HEK293 (cell line): ENCODE measurements around the gene AP2M1.

ENCODE experiments used
- CTCF ChIA-PET: fragments of 350-600 bp; formaldehyde crosslinking; extraction: SDS; loops from one replicate; lab custom pipeline; 2021; ENCODE audit warnings: antibody characterized with exemption; lab: Yijun Ruan, JAX
- POLR2A ChIA-PET: fragments of 300-600 bp; formaldehyde crosslinking; extraction: SDS; loops from one replicate; lab custom pipeline; 2020; ENCODE audit warnings: antibody characterized with exemption, inconsistent platforms; lab: Yijun Ruan, JAX
- H3K27ac ChIP-seq: fragments of 200-500 bp; sonication (Bioruptor generic); 2 replicates; pipeline ENCODE4 v1.5.1; 2014; ENCODE audit warnings: low read depth, low read length, control low read depth, inconsistent platforms; ENCODE audit errors: extremely low read depth
- H3K36me3 ChIP-seq, 2 experiments: fragments of 200-500 bp in 1 of 2; sonication (Bioruptor generic) in 1 of 2; 1 replicate in 1 of 2; 2 replicates in 1 of 2; pipeline ENCODE4 v1.5.1; 2014 to 2017; ENCODE audit warnings: inconsistent platforms in 2 of 2, low read length in 2 of 2; ENCODE audit not compliant: control insufficient read depth in 2 of 2, insufficient read depth in 1 of 2
- H3K4me1 ChIP-seq: fragments of 200-500 bp; sonication (Bioruptor generic); 2 replicates; pipeline ENCODE4 v1.5.1; 2014; ENCODE audit warnings: mild to moderate bottlenecking, low read length, inconsistent platforms; ENCODE audit not compliant: control insufficient read depth, insufficient read depth
- H3K4me3 ChIP-seq: 2 replicates; pipeline ENCODE4 v1.5.1; 2011; ENCODE audit warnings: low read depth, mild to moderate bottlenecking, control low read depth, low read length, moderate library complexity
- H3K9me3 ChIP-seq: fragments of 200-500 bp; sonication (Bioruptor generic); 2 replicates; pipeline ENCODE4 v1.5.1; 2014; ENCODE audit warnings: low read depth, low read length, inconsistent platforms; ENCODE audit not compliant: control insufficient read depth, insufficient read depth
- GLIS1 ChIP-seq: fragments of 450-650 bp; formaldehyde crosslinking; IDR thresholded peaks from 2 replicates; pipeline ENCODE4 v1.5.1; 2016; ENCODE audit warnings: missing biosample characterization, missing genetic modification characterization
- HOXA7 ChIP-seq: sonication (generic); formaldehyde crosslinking; IDR thresholded peaks from 2 replicates; pipeline ENCODE4 v1.8.1; 2022; ENCODE audit warnings: missing genetic modification reagents, borderline replicate concordance
- KLF9 ChIP-seq: fragments of 450-650 bp; formaldehyde crosslinking; IDR thresholded peaks from 2 replicates; pipeline ENCODE4 v1.5.1; 2016; ENCODE audit warnings: missing biosample characterization, missing genetic modification characterization, low read depth
- SCRT1 ChIP-seq: fragments of 450-650 bp; formaldehyde crosslinking; IDR thresholded peaks from 2 replicates; pipeline ENCODE4 v1.5.1; 2016; ENCODE audit warnings: missing biosample characterization, missing genetic modification characterization, borderline replicate concordance
- ZBTB48 ChIP-seq: fragments of 450-650 bp; formaldehyde crosslinking; IDR thresholded peaks from 2 replicates; pipeline ENCODE4 v1.5.1; 2016; ENCODE audit warnings: missing biosample characterization, missing genetic modification characterization
- ZNF10 ChIP-seq: fragments of 450-650 bp; formaldehyde crosslinking; IDR thresholded peaks from 2 replicates; pipeline ENCODE4 v1.5.1; 2017; ENCODE audit warnings: missing biosample characterization, missing genetic modification characterization
- ZNF133 ChIP-seq: fragments of 450-650 bp; formaldehyde crosslinking; IDR thresholded peaks from 2 replicates; pipeline ENCODE4 v1.5.1; 2016; ENCODE audit warnings: missing biosample characterization, missing genetic modification characterization
- ZNF140 ChIP-seq: fragments of 450-650 bp; formaldehyde crosslinking; IDR thresholded peaks from 2 replicates; pipeline ENCODE4 v1.5.1; 2016; ENCODE audit warnings: missing biosample characterization, missing genetic modification characterization
- ZNF146 ChIP-seq: fragments of 450-650 bp; formaldehyde crosslinking; IDR thresholded peaks from 2 replicates; pipeline ENCODE4 v1.5.1; 2016; ENCODE audit warnings: missing biosample characterization, missing genetic modification characterization
- ZNF175 ChIP-seq: fragments of 450-650 bp; formaldehyde crosslinking; IDR thresholded peaks from 2 replicates; pipeline ENCODE4 v1.5.1; 2016; ENCODE audit warnings: missing biosample characterization, missing genetic modification characterization
- ZNF24 ChIP-seq: fragments of 450-650 bp; formaldehyde crosslinking; IDR thresholded peaks from 2 replicates; pipeline ENCODE4 v1.5.1; 2016; ENCODE audit warnings: missing biosample characterization, missing genetic modification characterization
- ZNF292 ChIP-seq: fragments of 450-650 bp; formaldehyde crosslinking; IDR thresholded peaks from 2 replicates; pipeline ENCODE4 v1.5.1; 2016; ENCODE audit warnings: low read depth, missing biosample characterization, missing genetic modification characterization, borderline replicate concordance
- ZNF544 ChIP-seq: fragments of 450-650 bp; formaldehyde crosslinking; IDR thresholded peaks from 2 replicates; pipeline ENCODE4 v1.5.0; 2017; ENCODE audit warnings: missing biosample characterization, missing genetic modification characterization
- ZNF560 ChIP-seq: fragments of 450-650 bp; formaldehyde crosslinking; IDR thresholded peaks from 2 replicates; pipeline ENCODE4 v1.5.1; 2017; ENCODE audit warnings: missing biosample characterization, missing genetic modification characterization, borderline replicate concordance
- ZNF621 ChIP-seq: fragments of 450-650 bp; formaldehyde crosslinking; IDR thresholded peaks from 2 replicates; pipeline ENCODE4 v1.5.1; 2017; ENCODE audit warnings: missing biosample characterization, missing genetic modification characterization
- ZNF658 ChIP-seq: fragments of 450-650 bp; formaldehyde crosslinking; IDR thresholded peaks from 2 replicates; pipeline ENCODE4; 2016; ENCODE audit warnings: missing biosample characterization, missing genetic modification characterization
- ZNF701 ChIP-seq: fragments of 450-650 bp; formaldehyde crosslinking; IDR thresholded peaks from 2 replicates; pipeline ENCODE4 v1.5.1; 2016; ENCODE audit warnings: missing biosample characterization, missing genetic modification characterization
- ZNF791 ChIP-seq: fragments of 450-650 bp; formaldehyde crosslinking; IDR thresholded peaks from 2 replicates; pipeline ENCODE4 v1.5.1; 2016; ENCODE audit warnings: missing biosample characterization, missing genetic modification characterization
- TF ChIP-seq, protein P1 (sequence below): fragments of 450-650 bp; formaldehyde crosslinking; IDR thresholded peaks from 2 replicates; pipeline ENCODE4 v1.5.1; 2016; ENCODE audit warnings: missing biosample characterization, missing genetic modification characterization
- TF ChIP-seq, protein P2 (sequence below): fragments of 450-650 bp; formaldehyde crosslinking; IDR thresholded peaks from 2 replicates; pipeline ENCODE4 v1.5.1; 2016; ENCODE audit warnings: missing biosample characterization, missing genetic modification characterization
- TF ChIP-seq, protein P3 (sequence below): fragments of 450-650 bp; formaldehyde crosslinking; IDR thresholded peaks from 2 replicates; pipeline ENCODE4 v1.5.1; 2017; ENCODE audit warnings: missing biosample characterization, missing genetic modification characterization
- TF ChIP-seq, protein P4 (sequence below): sonication (generic); formaldehyde crosslinking; IDR thresholded peaks from 2 replicates; pipeline ENCODE4 v1.8.1; 2022; ENCODE audit warnings: mild to moderate bottlenecking, moderate library complexity, missing genetic modification reagents
- TF ChIP-seq, protein P5 (sequence below): fragments of 450-650 bp; formaldehyde crosslinking; IDR thresholded peaks from 2 replicates; pipeline ENCODE4 v1.5.1; 2016; ENCODE audit warnings: missing biosample characterization, missing genetic modification characterization
- TF ChIP-seq, protein P6 (sequence below): fragments of 450-650 bp; formaldehyde crosslinking; IDR thresholded peaks from 2 replicates; pipeline ENCODE4 v1.5.1; 2016; ENCODE audit warnings: missing biosample characterization, missing genetic modification characterization

The AP2M1 gene

DNA sequence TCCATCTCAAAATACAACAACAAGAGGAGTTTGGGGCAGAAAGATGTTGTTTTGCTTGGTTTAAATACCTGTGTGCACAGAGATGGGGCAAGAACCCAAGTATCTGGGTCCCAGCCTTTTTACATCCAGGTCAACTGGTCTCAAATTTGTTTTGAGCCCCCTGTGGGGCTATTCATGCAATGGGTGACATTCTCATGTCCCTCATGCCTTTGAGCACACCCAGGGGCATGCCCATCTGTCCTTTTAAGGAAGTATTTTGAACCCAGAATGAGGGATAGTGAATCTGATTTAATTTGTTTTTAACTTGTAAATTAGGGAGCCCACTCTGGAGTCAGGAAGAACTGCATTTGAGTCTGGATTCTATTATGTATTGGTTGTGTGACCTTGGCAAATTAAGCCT, 26.2 kb downstream of the AP2M1 start:
- no peak overlapping the region for H3K4me3 ChIP-seq
- no peak overlapping the region for H3K27ac ChIP-seq
- no peaks in the 10 kb centered on the region for H3K9me3 ChIP-seq
- TF ChIP-seq GLIS1 (tag by site-specific recombination), result no peak
- TF ChIP-seq, protein P1, sequence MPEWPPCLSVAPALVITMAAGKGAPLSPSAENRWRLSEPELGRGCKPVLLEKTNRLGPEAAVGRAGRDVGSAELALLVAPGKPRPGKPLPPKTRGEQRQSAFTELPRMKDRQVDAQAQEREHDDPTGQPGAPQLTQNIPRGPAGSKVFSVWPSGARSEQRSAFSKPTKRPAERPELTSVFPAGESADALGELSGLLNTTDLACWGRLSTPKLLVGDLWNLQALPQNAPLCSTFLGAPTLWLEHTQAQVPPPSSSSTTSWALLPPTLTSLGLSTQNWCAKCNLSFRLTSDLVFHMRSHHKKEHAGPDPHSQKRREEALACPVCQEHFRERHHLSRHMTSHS, result no peak
- no peak for TF ChIP-seq ZNF140 (tag by site-specific recombination)
- no peak for TF ChIP-seq ZNF791 (tag by site-specific recombination)
- no peak for TF ChIP-seq ZNF560 (tag by site-specific recombination)
- no peak for TF ChIP-seq ZNF621 (tag by site-specific recombination)
- TF ChIP-seq KLF9 (tag by site-specific recombination), result no peak
- TF ChIP-seq ZNF10 (tag by site-specific recombination), result no peak
- no peak for TF ChIP-seq ZNF544 (tag by site-specific recombination)
- TF ChIP-seq, protein P2, sequence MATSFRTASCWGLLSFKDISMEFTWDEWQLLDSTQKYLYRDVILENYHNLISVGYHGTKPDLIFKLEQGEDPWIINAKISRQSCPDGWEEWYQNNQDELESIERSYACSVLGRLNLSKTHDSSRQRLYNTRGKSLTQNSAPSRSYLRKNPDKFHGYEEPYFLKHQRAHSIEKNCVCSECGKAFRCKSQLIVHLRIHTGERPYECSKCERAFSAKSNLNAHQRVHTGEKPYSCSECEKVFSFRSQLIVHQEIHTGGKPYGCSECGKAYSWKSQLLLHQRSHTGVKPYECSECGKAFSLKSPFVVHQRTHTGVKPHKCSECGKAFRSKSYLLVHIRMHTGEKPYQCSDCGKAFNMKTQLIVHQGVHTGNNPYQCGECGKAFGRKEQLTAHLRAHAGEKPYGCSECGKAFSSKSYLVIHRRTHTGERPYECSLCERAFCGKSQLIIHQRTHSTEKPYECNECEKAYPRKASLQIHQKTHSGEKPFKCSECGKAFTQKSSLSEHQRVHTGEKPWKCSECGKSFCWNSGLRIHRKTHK (tag by site-specific recombination), result no peak
- H3K4me1 ChIP-seq, result no peaks in the 10 kb centered on the region
- H3K36me3 ChIP-seq, result peaks cover 0 to 9% of the 10 kb centered on the region in 2 experiments; a peak in 1 of 3 replicates
- ChIA-PET POLR2A (no interaction called here), CTCF (interaction anchor here (0.7 to 1.6 kb wide), 2 partner anchors 9 to 26 kb away, joined by 3 read pairs; no protein-coding TSS in a partner anchor)

DNA sequence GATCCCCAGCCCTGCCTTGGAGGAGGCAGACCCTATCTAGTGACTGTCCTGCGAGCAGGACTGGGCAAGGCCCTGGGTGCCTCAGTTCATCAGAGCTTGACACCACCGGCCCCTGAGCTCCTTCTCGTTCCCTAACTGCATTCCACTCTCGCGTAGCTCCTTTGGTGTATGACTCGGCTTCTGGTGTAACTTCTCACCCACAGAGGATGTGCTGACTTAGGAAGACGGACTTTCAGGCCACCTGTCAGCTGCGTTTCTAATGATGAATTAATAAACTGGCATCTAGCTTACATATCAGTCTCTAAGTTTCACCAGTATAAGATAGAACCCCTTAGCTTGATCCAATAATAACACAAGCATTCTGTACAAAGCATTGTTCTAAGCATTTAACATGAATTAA, 28.9 kb downstream of the AP2M1 start:
- H3K9me3 ChIP-seq, result no peaks in the 10 kb centered on the region
- no peak overlapping the region for H3K4me3 ChIP-seq
- ChIA-PET POLR2A (interaction anchor here (1.2 kb wide), 1 partner anchor 17 kb away, joined by 3 read pairs; the partner anchor contains the start of gene ABCF3), CTCF (interaction anchor here (1.1 to 1.4 kb wide), 2 partner anchors 23 to 86 kb away, joined by 3 to 5 read pairs; no protein-coding TSS in a partner anchor)
- H3K36me3 ChIP-seq, result no peaks in the 10 kb centered on the region
- no peak overlapping the region for H3K27ac ChIP-seq
- H3K4me1 ChIP-seq, result no peaks in the 10 kb centered on the region
- no peak for TF ChIP-seq ZNF658 (tag by site-specific recombination)
- no peak for TF ChIP-seq SCRT1 (tag by site-specific recombination)
- TF ChIP-seq HOXA7 (CRISPR knock-in tag), result no peak
- TF ChIP-seq ZNF133 (tag by site-specific recombination), result no peak
- TF ChIP-seq ZBTB48 (tag by site-specific recombination), result no peak
- TF ChIP-seq, protein P3, sequence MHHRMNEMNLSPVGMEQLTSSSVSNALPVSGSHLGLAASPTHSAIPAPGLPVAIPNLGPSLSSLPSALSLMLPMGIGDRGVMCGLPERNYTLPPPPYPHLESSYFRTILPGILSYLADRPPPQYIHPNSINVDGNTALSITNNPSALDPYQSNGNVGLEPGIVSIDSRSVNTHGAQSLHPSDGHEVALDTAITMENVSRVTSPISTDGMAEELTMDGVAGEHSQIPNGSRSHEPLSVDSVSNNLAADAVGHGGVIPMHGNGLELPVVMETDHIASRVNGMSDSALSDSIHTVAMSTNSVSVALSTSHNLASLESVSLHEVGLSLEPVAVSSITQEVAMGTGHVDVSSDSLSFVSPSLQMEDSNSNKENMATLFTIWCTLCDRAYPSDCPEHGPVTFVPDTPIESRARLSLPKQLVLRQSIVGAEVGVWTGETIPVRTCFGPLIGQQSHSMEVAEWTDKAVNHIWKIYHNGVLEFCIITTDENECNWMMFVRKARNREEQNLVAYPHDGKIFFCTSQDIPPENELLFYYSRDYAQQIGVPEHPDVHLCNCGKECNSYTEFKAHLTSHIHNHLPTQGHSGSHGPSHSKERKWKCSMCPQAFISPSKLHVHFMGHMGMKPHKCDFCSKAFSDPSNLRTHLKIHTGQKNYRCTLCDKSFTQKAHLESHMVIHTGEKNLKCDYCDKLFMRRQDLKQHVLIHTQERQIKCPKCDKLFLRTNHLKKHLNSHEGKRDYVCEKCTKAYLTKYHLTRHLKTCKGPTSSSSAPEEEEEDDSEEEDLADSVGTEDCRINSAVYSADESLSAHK, result no peak
- no peak for TF ChIP-seq ZNF24 (tag by site-specific recombination)
- TF ChIP-seq ZNF146 (tag by site-specific recombination), result no peak
- TF ChIP-seq, protein P4, sequence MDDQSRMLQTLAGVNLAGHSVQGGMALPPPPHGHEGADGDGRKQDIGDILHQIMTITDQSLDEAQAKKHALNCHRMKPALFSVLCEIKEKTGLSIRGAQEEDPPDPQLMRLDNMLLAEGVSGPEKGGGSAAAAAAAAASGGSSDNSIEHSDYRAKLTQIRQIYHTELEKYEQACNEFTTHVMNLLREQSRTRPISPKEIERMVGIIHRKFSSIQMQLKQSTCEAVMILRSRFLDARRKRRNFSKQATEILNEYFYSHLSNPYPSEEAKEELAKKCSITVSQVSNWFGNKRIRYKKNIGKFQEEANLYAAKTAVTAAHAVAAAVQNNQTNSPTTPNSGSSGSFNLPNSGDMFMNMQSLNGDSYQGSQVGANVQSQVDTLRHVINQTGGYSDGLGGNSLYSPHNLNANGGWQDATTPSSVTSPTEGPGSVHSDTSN (CRISPR knock-in tag), result no peak
- TF ChIP-seq ZNF10 (tag by site-specific recombination), result no peak
- TF ChIP-seq ZNF292, result no peak
- no peak for TF ChIP-seq ZNF544 (tag by site-specific recombination)
- TF ChIP-seq ZNF701 (tag by site-specific recombination), result no peak
- TF ChIP-seq, protein P5, sequence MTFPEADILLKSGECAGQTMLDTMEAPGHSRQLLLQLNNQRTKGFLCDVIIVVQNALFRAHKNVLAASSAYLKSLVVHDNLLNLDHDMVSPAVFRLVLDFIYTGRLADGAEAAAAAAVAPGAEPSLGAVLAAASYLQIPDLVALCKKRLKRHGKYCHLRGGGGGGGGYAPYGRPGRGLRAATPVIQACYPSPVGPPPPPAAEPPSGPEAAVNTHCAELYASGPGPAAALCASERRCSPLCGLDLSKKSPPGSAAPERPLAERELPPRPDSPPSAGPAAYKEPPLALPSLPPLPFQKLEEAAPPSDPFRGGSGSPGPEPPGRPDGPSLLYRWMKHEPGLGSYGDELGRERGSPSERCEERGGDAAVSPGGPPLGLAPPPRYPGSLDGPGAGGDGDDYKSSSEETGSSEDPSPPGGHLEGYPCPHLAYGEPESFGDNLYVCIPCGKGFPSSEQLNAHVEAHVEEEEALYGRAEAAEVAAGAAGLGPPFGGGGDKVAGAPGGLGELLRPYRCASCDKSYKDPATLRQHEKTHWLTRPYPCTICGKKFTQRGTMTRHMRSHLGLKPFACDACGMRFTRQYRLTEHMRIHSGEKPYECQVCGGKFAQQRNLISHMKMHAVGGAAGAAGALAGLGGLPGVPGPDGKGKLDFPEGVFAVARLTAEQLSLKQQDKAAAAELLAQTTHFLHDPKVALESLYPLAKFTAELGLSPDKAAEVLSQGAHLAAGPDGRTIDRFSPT, result no peak
- TF ChIP-seq, protein P6, sequence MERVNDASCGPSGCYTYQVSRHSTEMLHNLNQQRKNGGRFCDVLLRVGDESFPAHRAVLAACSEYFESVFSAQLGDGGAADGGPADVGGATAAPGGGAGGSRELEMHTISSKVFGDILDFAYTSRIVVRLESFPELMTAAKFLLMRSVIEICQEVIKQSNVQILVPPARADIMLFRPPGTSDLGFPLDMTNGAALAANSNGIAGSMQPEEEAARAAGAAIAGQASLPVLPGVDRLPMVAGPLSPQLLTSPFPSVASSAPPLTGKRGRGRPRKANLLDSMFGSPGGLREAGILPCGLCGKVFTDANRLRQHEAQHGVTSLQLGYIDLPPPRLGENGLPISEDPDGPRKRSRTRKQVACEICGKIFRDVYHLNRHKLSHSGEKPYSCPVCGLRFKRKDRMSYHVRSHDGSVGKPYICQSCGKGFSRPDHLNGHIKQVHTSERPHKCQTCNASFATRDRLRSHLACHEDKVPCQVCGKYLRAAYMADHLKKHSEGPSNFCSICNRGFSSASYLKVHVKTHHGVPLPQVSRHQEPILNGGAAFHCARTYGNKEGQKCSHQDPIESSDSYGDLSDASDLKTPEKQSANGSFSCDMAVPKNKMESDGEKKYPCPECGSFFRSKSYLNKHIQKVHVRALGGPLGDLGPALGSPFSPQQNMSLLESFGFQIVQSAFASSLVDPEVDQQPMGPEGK, result no peak
- TF ChIP-seq ZNF175, result no peak
